Tibial nerve (tissue), 4 donors: Measurements from ENCODE around the gene SLC25A33. TPM values are rescaled to one million over a fixed set of nuclear protein-coding genes. Genes with fewer than 3 reads are reported as not detected.

Source experiments
- DNase-seq, 2 donors: peaks; one replicate each; pipeline ENCODE4 v3.0.0-alpha.2; 2019; ENCODE audit warnings: low spot score in 2 of 2
- H3K27ac ChIP-seq, 4 donors: fragments of 200-600 bp; sonication (generic) in 3 of 4; one replicate each; pipeline ENCODE4 v1.5.1; 2017 to 2019; ENCODE audit warnings: mild to moderate bottlenecking in 1 of 4
- H3K27me3 ChIP-seq, 2 donors: fragments of 200-600 bp; sonication (generic) in 1 of 2; one replicate each; pipeline versions ENCODE4 v1.5.1 to v1.6.0; 2017 to 2019
- H3K36me3 ChIP-seq, 3 donors: fragments of 200-600 bp; sonication (generic); one replicate each; pipeline ENCODE4 v1.5.1; 2018 to 2019
- H3K4me1 ChIP-seq, 4 donors: fragments of 200-600 bp; sonication (generic) in 3 of 4; one replicate each; pipeline ENCODE4 v1.5.1; 2017 to 2019
- H3K4me3 ChIP-seq, 4 donors: fragments of 200-600 bp; sonication (generic) in 3 of 4; one replicate each; pipeline ENCODE4 v1.5.1; 2017 to 2019; ENCODE audit warnings: mild to moderate bottlenecking in 1 of 4, moderate library complexity in 1 of 4
- H3K9me3 ChIP-seq, 4 donors: fragments of 200-600 bp; sonication (generic) in 3 of 4; one replicate each; pipeline ENCODE4 v1.5.1; 2017 to 2019
- EP300 ChIP-seq, 2 donors: sonication (generic); formaldehyde crosslinking; IDR thresholded peaks; one replicate each; pipeline ENCODE4 v1.6.1; 2017; ENCODE audit warnings: antibody characterized with exemption in 2 of 2, mild to moderate bottlenecking in 1 of 2
- POLR2A ChIP-seq, 2 donors: fragments of 450-650 bp; IDR thresholded peaks; one replicate each; pipeline ENCODE4 v1.6.1; 2017; ENCODE audit warnings: antibody characterized with exemption in 2 of 2, mild to moderate bottlenecking in 2 of 2, moderate library complexity in 2 of 2
- WGBS, 2 donors: methylation state at CpG; one replicate each; pipeline ENCODE4 v1.1.5; 2018; 5-methylcytosine and 5-hydroxymethylcytosine counted together
- total RNA-seq, 4 donors: library from RNA; depleted of rRNA; stranded (reverse); fragments of >200 nt; gene quantifications; one replicate each; pipeline ENCODE4 v1.1.0, GENCODE V29; 2016
- TF ChIP-seq, protein P1 (sequence below), 5 experiments: fragments of 200-600 bp in 3 of 5; fragments of 450-650 bp in 2 of 5; sonication (generic) in 3 of 5; IDR thresholded peaks; one replicate each; pipeline ENCODE4 v1.5.1; 2016 to 2019; ENCODE audit warnings: antibody characterized with exemption in 5 of 5, mild to moderate bottlenecking in 3 of 5, moderate library complexity in 2 of 5

Gene SLC25A33
- total RNA-seq, 4 donors from 2014 or later: 5.4 to 10.2 (median 6.8) TPM

DNA sequence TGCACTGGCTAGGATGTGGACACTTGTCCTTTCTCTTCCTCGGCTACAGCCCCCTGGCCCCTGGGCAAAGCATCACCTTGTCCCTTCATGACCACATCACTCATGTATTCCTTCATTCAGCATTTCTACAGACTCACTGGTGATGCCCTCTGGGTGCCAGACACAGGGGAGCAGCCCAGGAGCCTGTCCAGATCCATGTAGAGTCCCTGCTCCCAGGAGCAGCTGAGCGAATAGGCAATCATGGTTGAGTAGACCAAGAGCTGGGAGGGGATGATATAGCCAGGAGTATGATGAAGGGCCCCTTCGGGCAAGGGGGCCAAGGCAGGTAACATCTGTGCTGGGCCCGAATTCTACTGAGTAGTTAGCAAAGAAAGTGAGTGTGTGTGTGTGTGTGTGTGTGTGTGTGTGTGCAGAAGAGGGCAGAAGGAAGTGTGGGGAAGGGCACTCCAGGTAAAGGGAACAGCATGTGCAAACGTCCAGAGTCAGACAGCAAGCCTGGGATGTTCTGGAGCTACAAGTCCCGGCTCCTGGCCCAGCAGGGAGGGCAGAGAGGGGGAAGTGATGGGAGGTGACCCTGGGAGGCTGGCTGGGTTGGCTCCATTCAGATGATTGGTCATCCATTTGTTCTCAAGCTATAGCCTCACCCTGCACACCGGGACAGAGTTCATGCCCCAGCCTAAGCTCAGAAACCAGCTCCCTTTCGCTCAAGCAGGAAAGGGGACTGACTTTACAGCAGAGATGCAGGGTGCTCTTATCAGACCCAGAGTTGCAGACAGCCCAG, 91.3 kb downstream of the SLC25A33 start:
- H3K4me1 ChIP-seq: peaks cover 0 to 25% (median 7%) of the 10 kb centered on the region in 4 donors
- H3K27me3 ChIP-seq: peaks cover 0 to 10% of the 10 kb centered on the region in 2 donors
- no peak for DNase-seq
- H3K27ac ChIP-seq: peak overlapping the region in 1 of 4 donors; percentile 76
- H3K4me3 ChIP-seq: peak overlapping the region in 2 of 4 donors; percentile 1 to 28
- WGBS, 2 donors: 76% methylated on average over 8 of the region's 8 CpGs
- TF ChIP-seq EP300 (IDR thresholded peaks at IDR 0.05): no peak
- TF ChIP-seq POLR2A (IDR thresholded peaks at IDR 0.05): no peak
- TF ChIP-seq, protein P1, sequence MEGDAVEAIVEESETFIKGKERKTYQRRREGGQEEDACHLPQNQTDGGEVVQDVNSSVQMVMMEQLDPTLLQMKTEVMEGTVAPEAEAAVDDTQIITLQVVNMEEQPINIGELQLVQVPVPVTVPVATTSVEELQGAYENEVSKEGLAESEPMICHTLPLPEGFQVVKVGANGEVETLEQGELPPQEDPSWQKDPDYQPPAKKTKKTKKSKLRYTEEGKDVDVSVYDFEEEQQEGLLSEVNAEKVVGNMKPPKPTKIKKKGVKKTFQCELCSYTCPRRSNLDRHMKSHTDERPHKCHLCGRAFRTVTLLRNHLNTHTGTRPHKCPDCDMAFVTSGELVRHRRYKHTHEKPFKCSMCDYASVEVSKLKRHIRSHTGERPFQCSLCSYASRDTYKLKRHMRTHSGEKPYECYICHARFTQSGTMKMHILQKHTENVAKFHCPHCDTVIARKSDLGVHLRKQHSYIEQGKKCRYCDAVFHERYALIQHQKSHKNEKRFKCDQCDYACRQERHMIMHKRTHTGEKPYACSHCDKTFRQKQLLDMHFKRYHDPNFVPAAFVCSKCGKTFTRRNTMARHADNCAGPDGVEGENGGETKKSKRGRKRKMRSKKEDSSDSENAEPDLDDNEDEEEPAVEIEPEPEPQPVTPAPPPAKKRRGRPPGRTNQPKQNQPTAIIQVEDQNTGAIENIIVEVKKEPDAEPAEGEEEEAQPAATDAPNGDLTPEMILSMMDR (IDR thresholded peaks at IDR 0.05): no peak
- H3K36me3 ChIP-seq: no peaks in the 10 kb centered on the region
- H3K9me3 ChIP-seq: no peaks in the 10 kb centered on the region

DNA sequence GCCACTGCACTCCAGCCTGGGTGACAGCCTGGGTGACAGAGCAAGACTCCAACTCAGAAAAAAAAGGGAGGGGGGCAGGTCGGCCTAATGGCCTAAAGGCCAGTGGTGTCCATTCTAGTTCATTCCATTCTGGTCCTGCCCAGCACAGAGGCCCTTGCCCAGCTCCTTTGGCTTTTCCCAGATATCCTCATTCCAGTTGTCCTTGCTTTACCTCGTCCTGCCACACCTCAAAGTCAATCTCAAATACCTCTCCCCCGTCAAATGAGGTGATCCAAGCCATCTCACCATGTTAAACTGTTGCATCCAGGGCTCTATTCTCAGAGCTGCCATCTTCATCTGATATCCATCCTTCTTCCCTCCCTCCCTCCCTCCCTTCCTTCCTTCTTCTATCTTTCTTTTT, 92.3 kb downstream of the SLC25A33 start:
- Histone ChIP-seq H3K36me3 (no peaks in the 10 kb centered on the region), H3K4me1 (peaks cover 0 to 20% (median 5%) of the 10 kb centered on the region in 4 donors), H3K9me3 (no peaks in the 10 kb centered on the region), H3K4me3 (no peak overlapping the region), H3K27ac (no peak overlapping the region), H3K27me3 (no peaks in the 10 kb centered on the region)
- WGBS, 2 donors: 86 to 90% methylated on average over 3 of the region's 3 CpGs
- TF ChIP-seq EP300 (IDR thresholded peaks at IDR 0.05) (no peak), POLR2A (IDR thresholded peaks at IDR 0.05) (no peak)
- TF ChIP-seq, protein P1 (IDR thresholded peaks at IDR 0.05): no peak
- no peak for DNase-seq

DNA sequence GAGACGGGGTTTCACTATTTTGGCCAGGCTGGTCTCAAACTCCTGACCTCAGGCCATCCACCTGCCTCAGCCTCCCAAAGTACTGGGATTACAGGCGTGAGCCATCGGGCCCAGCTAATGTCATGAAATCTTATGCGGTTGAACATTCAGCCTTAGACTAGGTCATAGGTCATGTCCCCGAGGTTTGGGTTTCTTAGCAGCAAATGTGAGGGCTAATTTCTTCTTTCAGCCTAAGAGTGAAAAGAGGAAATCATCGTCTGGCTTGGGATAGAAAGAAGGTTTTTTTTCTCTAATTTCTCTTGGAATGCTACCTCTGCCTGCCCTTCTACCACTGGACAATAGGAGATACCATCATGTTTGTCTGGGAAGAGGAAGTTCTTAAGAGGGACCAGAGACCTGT, 94.2 kb downstream of the SLC25A33 start:
- 48 to 74% methylated on average over 6 of the region's 6 CpGs for WGBS, 2 donors
- Histone ChIP-seq H3K4me3 (no peak overlapping the region), H3K27me3 (no peaks in the 10 kb centered on the region), H3K9me3 (no peaks in the 10 kb centered on the region), H3K4me1 (peaks cover 0 to 12% (median 0%) of the 10 kb centered on the region in 4 donors), H3K27ac (no peak overlapping the region), H3K36me3 (no peaks in the 10 kb centered on the region)
- no peak for DNase-seq
- no peak for TF ChIP-seq EP300 (IDR thresholded peaks at IDR 0.05)

DNA sequence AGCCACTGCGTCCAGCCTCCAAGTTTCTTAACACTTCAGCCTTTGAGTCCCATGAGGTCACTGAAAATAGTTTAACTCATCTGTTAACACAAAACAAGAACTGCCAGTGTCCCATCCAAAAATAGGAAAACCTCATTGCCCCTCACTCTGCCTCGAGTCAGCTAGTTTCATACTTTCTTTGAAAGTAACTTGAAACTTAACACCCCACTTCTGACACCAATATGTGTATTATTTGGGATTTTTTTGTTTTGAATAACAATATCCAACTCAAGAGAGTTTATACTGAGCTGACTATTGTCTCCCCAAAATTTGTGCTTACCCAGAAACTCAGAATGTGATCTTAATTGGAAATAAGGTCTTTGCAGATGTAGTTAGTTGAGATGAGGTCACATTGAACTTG, 95.3 kb downstream of the SLC25A33 start:
- H3K36me3 ChIP-seq: no peaks in the 10 kb centered on the region
- no peak for TF ChIP-seq EP300 (IDR thresholded peaks at IDR 0.05)
- TF ChIP-seq, protein P1 (IDR thresholded peaks at IDR 0.05): no peak
- no peak for TF ChIP-seq POLR2A (IDR thresholded peaks at IDR 0.05)
- 53 to 55% methylated on average over 2 of the region's 2 CpGs for WGBS, 2 donors
- DNase-seq: no peak
- peaks cover 0 to 8% (median 0%) of the 10 kb centered on the region in 4 donors for H3K4me1 ChIP-seq
- no peak overlapping the region for H3K4me3 ChIP-seq
- H3K27me3 ChIP-seq: no peaks in the 10 kb centered on the region
- H3K27ac ChIP-seq: no peak overlapping the region
- H3K9me3 ChIP-seq: no peaks in the 10 kb centered on the region

Other genes with a start within 250 kb of the SLC25A33 start
- gene SPSB1, start 246.6 kb upstream of the SLC25A33 start, total RNA-seq: 10 to 100 TPM; 18.9 to 64.9 (median 41.8) TPM
- gene TMEM201, start 49.4 kb downstream of the SLC25A33 start, total RNA-seq: 10 to 100 TPM; 11.8 to 22.8 (median 16.3) TPM
- gene PIK3CD, start 112.3 kb downstream of the SLC25A33 start, total RNA-seq: 10 to 100 TPM in 2 of 4 donors, 1 to 10 TPM in 2; 6.9 to 18.0 (median 10.2) TPM